ENCODE data around the gene OR2A2. TPM values are rescaled to one million over a fixed set of nuclear protein-coding genes. Genes with fewer than 3 reads are reported as not detected.

Gene OR2A2
- polyA plus RNA-seq, 4 donors: not detected

GRCh38 chr7:144134116-144134515, 24.7 kb downstream of the OR2A2 start:
- no peak for DNase-seq (ENCODE audit: low read depth in 4 of 4, low spot score in 3 of 4)

GRCh38 chr7:144137501-144137900, 28.1 kb downstream of the OR2A2 start:
- DNase-seq (ENCODE audit: low read depth in 4 of 4, low spot score in 3 of 4): no peak

- DNase-seq (ENCODE audit: low read depth in 4 of 4, low spot score in 3 of 4): no peak
These were observed 32.8 kb downstream of the OR2A2 start for GRCh38 chr7:144142187-144142586.

GRCh38 chr7:144144426-144144825, 35.0 kb downstream of the OR2A2 start:
- no peak for DNase-seq (ENCODE audit: low read depth in 4 of 4, low spot score in 3 of 4)

- DNase-seq (ENCODE audit: low read depth in 4 of 4, low spot score in 3 of 4): no peak
These were observed 38.9 kb downstream of the OR2A2 start for GRCh38 chr7:144148224-144148827.

- no peak for DNase-seq (ENCODE audit: low read depth in 4 of 4, low spot score in 3 of 4)
These were observed 49.5 kb downstream of the OR2A2 start for GRCh38 chr7:144158861-144159260.

Other genes with a start within 250 kb of the OR2A2 start
- 10 to 100 TPM; 74.8 to 85.9 (median 78.6) TPM for gene TCAF1, start 207.4 kb upstream of the OR2A2 start, polyA plus RNA-seq (ENCODE audit: insufficient read length in 4 of 4)
- gene OR2F2, start 174.3 kb upstream of the OR2A2 start, polyA plus RNA-seq (ENCODE audit: insufficient read length in 4 of 4): not detected
- gene OR2F1, start 154.7 kb upstream of the OR2A2 start, polyA plus RNA-seq (ENCODE audit: insufficient read length in 4 of 4): under 1 TPM in 2 of 4 donors, not detected in 2; 0.15 to 0.18 TPM
- gene OR6B1, start 109.3 kb upstream of the OR2A2 start, polyA plus RNA-seq (ENCODE audit: insufficient read length in 4 of 4): not detected
- under 1 TPM in 2 of 4 donors, not detected in 2; 0.06 TPM for gene OR2A5, start 60.6 kb upstream of the OR2A2 start, polyA plus RNA-seq (ENCODE audit: insufficient read length in 4 of 4)
- under 1 TPM in 1 of 4 donors, not detected in 3; 0.18 TPM for gene OR2A25, start 39.8 kb upstream of the OR2A2 start, polyA plus RNA-seq (ENCODE audit: insufficient read length in 4 of 4)
- under 1 TPM in 2 of 4 donors, not detected in 2; 0.07 to 0.11 TPM for gene OR2A12, start 23.3 kb upstream of the OR2A2 start, polyA plus RNA-seq (ENCODE audit: insufficient read length in 4 of 4)
- under 1 TPM in 1 of 4 donors, not detected in 3; 0.09 TPM for gene OR2A14, start 13.6 kb downstream of the OR2A2 start, polyA plus RNA-seq (ENCODE audit: insufficient read length in 4 of 4)
- 10 to 100 TPM in 1 of 4 donors, 1 to 10 TPM in 2, under 1 TPM in 1; 0.30 to 19.3 (median 5.3) TPM for gene CTAGE4, start 73.9 kb downstream of the OR2A2 start, polyA plus RNA-seq (ENCODE audit: insufficient read length in 4 of 4)
- 10 to 100 TPM in 3 of 4 donors, 1 to 10 TPM in 1; 5.5 to 28.1 (median 20.2) TPM for gene ARHGEF35, start 86.2 kb downstream of the OR2A2 start, polyA plus RNA-seq (ENCODE audit: insufficient read length in 4 of 4)
- 1 to 10 TPM in 3 of 4 donors, under 1 TPM in 1; 0.53 to 2.0 (median 1.5) TPM for gene OR2A42, start 130.0 kb downstream of the OR2A2 start, polyA plus RNA-seq (ENCODE audit: insufficient read length in 4 of 4)
- 10 to 100 TPM in 2 of 4 donors, 1 to 10 TPM in 2; 5.4 to 18.4 (median 10.1) TPM for gene OR2A7, start 155.2 kb downstream of the OR2A2 start, polyA plus RNA-seq (ENCODE audit: insufficient read length in 4 of 4)
- gene CTAGE8, start 159.7 kb downstream of the OR2A2 start, polyA plus RNA-seq (ENCODE audit: insufficient read length in 4 of 4): 1 to 10 TPM; 3.5 to 9.5 (median 4.0) TPM
- gene OR2A1, start 202.8 kb downstream of the OR2A2 start, polyA plus RNA-seq (ENCODE audit: insufficient read length in 4 of 4): 1 to 10 TPM in 2 of 4 donors, under 1 TPM in 2; 0.63 to 1.5 (median 0.88) TPM
- gene ARHGEF5, start 245.8 kb downstream of the OR2A2 start, polyA plus RNA-seq (ENCODE audit: insufficient read length in 4 of 4): 10 to 100 TPM in 3 of 4 donors, 1 to 10 TPM in 1; 8.9 to 38.1 (median 22.2) TPM